GM21515 (cell line): ENCODE measurements around the gene PCDH12.

ENCODE experiments used
- ATAC-seq: cut with Tn5 transposase; IDR thresholded peaks from one replicate; pipeline ENCODE4 v1.9.1; 2021; ENCODE audit not compliant: unreplicated experiment

PCDH12 gene

DNA sequence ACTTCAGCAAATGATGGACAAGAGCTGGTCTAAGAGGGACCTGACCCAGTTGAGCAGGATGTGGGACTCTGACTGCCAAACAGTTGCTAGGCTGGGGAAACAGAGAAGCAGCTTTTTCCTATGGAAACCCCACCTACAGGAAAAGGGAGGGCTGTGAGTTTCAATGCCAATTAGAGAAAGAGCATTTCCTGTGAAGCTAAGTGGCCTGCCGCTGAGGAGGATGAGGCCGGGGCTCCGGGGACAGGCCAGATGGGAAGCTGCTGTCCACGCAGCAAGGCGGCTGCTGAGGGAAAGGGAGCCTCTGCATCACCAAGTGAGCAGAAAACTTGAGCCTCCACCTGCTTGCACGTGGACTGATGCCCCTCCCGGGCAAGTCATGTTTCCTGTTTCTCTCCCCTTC lies at the start of gene PCDH12:
Gene PCDH12 (minus strand): TSS at position 90 of the 400 bp plus-strand sequence. CDS start 351 bp downstream, outside the sequence.
- ATAC-seq, result no peak

DNA sequence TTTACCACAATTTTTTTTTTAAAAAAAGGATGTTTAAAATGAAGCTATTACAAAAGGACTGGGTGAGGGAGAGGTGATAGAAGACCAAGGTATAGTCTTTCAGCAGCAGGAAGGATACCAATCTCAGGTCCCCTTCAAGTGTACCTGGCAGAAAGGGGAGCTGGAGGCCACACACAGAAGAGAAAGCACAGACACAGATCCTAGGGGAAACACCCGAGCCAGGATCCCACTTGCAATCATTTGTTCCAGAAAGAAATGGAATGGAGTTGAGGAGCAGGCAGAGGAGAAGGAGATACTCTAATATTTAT lies 49.2 kb upstream of the PCDH12 start:
- no peak for ATAC-seq

DNA sequence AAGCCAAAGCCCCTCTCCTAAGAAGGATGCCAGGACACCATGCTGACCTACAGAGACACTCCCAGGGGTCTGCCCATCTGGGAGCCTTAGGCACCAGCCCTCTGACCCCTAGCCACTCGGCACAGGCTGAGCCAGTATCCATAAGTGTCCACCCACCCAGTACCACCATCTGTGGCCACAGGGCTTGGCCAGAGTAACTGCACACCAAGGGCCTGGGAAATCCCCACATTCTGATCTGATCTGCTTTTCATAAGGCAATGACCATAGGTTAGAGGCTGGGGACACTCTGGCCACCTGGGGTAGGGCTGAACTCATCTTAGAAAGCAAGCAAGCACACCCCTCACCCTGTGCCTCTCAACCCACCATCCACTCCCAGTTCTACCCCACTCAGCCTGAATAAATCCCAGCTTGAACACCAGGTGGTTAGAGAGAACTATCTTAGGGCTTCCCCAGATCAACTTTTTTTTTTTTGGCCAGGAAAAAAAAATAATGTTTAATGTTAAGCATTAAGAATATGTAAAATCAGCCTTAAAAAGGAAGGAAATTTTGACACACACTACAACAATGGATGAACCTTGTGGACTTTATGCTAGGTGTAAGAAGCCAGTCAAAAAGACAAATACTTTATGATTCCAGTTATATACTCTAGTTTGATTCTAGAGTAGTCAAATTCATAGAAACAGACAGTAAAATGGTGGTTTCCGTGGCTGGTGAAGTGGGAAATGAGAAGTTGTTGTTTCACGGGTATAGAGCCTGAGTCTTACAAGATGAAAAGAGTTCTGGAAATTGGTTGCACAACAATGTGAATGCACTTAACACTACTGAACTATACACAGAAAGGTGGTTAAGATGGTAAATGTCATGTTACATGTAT lies 48.6 kb upstream of the PCDH12 start:
- no peak for ATAC-seq

DNA sequence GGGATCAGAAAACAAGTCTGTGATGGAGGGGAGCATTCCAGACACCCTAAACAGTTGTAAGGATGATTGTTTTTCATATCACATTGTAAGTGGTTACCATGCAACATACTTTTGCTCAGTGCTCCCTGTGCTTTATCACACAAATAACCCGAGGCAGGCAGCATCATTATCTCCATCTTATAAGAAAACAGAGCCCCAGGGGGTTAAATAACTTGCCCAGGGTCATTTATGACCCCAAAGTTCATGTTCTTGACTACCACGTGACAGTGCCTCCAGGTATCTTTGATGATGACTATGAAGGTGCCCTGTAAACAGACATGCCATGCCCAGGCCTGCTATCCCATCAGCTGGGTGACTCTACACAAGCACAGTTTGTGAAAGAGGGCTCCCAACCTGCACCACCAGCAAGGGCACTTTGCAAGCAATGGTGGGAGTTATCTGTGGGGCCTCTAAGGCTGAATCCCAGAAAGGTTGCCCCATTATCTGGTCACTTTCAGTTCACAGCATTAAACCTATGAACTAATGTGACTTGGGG lies 45.3 kb upstream of the PCDH12 start:
- no peak for ATAC-seq

DNA sequence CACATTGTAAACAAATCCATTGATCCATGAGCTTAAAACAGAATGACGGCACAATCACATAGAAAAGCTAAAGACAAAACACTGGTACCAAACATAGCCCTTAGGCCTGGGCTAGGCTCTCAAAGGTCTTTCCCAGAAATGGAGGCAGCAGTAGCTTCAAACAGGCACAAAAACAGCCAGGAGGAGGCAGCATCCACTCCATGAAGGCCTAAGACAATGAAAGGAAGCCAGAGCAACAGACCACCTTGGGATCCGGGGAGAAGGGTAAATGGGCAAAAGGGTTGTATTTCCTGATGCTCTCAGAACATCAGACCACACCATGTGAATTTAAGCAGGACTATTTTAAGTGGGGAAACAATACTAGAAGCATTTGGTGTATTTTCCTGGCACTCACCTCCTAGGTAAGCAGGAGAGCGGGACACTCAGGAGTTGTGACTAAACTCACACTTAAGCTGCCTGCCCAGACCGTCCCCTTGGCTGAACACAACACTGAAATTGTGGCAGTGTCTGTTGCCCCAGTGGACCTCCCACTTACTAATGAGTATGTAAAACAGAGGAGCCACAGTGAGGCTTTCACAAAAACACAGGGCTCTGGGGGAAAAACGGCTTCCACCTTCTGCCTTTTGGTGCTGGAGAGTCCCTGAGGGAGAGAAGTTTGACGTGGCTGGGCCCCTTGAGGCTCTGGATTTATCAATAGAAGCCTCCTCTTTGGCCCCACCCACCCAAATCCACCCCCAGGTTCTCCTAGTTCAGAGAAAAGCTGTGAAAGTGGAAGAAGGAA lies 42.9 kb upstream of the PCDH12 start:
- ATAC-seq, result no peak

DNA sequence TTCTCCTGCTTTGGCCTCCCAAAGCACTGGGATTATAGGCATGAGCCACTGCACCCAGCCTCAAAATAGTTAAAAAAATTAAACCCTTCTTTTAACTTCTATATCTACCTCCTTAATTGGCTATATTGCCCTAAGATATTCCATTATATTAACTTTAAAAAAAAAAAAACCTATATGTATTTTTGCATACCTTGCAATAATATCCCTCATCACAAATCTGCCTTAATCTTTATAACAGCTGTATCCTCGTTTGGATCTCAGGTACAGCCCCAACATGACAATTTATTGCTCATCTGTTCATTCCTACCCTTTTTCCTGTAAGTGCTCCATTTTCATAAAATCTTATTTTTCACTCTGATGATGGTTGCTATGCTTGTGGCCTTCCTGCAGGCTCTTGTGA lies 42.2 kb upstream of the PCDH12 start:
- ATAC-seq, result no peak

DNA sequence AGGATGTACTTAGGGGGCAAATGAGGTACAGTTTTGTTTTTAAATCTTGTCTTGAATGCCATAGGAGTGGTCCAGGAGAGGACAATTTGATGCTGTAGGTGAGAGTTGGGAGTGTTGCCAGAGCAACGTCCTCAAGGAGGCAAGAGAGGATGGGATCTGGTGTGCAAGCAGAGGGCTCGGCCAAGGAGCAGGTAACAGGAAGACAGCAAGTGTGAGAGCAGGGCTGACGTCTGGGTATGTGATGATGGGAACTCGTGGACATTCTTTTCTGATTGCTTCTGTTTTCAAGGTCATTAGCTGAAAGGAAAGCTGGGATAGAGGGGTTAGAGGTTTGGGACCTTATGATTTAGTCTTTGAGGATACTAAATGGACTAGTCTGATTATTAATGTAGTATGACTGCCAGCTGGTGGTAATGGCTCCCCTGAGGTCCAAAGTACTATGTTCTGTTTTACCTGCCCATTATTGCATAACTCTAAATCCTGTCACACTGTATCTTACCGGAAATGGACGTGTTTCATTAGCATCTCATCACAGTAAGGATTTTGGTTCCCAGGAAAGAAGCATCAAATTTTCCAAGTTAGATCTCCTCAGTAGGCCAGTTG lies 39.5 kb upstream of the PCDH12 start:
- ATAC-seq, result no peak

DNA sequence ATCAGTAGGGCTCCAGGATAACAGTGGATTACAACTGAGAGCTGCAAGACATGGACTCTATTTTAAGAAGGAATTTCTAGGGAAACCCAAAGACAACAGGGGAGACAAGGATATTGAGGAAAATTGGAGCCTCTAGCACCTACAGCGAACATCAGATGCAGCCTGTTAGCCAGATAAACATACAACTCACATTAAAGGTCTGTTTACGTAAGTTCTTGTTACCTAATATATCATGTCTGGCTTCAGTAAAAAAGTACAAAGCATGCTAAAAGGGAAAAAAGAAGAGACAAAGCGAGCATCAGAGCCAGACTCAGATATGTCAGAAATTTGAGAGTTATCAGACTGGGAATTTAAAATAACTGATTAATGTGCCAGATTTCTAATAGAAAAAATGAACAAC lies 37.7 kb upstream of the PCDH12 start:
- ATAC-seq, result no peak

DNA sequence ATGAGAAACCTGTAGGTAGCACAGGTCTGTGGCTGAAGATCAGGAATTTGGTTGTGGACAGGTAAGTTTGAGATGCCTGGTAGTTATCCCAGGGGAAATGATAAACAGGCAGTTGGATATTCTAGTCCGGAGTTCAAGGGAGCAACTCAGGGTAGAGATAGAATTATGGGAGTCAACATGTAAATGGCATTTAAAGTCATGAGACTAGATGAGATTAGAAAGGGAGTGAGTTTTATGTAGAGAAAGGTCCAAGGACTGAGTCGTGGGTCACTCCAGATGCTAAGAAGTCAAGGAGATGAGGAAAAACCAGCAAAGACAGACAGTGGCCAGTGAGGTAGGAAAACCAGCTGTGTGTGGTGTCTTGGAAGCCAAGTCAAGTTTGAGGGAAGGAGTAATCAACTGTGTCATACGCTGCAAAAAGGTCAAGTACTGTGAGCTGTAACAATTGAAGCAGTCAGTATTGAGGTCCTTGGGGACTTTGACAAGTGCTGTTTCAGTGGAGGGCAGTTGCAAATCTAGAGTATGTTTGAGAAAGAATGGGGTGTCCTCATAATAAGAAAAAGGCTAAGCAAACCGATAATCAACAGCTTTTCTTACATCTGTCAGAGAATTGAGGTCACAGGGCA lies 36.6 kb upstream of the PCDH12 start:
- ATAC-seq, result no peak

DNA sequence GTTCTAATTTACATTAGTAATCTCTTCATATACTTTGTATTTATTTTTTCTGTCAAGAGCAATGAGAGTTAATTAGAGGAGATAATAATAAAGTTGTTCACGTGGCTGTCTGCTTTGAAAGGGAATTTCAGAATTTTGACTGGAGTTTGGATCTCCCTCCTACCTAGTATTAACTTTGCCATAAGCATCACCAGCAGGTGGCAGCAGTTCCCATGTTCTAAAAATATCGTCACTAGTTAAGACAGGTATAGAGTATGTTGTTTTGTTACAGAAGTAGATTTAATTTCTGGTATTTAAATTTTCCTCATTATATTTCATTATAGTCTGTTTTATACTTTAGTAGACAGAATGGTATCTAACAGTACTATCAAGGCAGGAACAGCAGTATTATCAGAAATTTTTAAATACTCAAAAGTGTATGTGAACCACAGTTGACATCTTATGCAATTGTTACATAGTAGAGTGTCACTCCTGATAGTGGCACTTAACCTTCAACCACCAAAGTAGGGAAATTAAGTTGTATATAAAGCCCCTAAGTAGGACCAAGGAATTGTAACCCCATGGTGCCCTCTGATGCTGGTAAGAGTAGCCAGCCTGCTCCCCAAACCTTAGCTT lies 34.5 kb upstream of the PCDH12 start:
- ATAC-seq, result peak; percentile 52

DNA sequence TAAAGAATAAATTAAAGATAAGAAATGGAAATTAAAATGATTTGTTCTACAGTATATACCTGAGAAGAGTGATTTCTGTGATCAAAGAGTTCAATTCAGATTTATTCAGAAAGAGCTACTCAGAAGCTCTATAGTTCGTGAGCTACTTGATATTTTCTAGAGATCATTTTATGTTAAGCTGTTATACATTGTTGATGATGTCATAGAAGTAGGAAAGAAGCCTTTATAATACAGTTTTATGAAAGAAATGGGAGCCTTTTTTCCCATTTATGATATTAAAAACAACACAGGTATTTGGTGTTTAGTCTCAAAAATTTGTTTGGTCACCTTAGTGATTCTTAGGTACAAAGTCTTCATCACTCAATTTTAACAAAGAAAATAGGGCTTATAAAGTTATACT lies 31.7 kb upstream of the PCDH12 start:
- no peak for ATAC-seq

DNA sequence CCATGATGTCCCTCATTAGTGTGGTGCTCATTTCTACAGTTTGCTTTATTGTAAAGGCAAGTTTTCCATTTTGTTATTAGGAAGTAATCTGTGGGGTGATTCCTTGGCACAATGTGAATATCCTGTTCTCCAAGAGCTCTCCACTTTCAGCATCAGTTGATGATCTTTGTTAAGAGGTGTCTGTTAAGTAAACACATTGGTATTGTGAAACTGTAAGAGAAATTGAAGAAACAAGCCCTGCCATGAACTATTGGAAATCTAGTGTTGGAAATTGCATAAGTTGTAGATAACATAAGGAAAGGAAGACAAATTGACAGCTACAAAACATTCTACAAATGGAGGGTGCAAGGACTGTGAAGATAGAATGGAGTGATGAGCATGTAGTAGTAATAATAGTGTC lies 28.1 kb upstream of the PCDH12 start:
- no peak for ATAC-seq

DNA sequence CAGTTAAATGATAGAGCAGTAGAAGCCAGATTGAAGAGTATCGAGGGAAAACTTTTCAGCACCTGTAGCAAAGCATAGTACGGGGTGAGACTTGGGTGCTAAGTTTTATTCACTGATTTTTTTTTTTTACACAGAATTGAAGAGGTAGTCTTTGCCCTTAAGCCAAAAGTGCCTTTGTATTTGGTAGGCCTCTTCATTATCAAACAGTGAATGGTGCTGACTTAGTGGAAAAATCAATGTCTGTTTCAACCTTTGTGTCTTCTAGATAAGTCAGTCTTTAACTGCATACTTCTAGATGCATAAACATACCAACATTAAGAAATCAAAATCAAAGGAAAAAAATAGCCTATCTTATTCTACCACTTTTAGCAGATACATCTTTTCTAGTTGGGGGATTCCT lies 24.6 kb upstream of the PCDH12 start:
- no peak for ATAC-seq

DNA sequence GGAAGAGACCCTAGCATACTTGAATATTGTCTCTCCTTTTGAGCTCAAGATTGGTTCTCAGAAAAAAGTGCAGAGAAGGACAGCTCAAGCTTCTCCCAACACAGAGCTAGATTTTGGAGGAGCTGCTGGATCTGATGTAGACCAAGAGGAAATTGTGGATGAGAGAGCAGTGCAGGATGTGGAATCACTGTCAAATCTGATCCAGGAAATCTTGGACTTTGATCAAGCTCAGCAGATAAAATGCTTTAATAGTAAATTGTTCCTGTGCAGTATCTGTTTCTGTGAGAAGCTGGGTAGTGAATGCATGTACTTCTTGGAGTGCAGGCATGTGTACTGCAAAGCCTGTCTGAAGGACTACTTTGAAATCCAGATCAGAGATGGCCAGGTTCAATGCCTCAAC lies 20.4 kb upstream of the PCDH12 start:
- no peak for ATAC-seq

DNA sequence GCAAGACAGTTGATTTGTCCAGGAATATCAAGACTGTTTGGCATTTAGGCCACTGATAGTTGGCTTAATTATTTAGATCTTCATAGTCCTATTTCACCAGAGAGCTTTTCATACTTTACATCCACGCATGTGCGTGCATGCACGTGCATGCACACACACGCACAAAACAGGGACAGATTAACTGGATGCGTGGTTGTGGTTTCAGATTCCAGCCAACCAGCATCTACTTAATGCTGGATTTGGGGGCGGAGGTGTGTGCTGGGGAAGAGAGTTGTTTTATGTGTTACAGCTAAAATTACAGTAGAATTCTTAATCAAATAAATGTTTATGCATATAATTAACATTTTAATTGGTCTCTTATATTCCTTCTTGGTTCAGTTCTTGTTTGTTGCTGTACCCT lies 18.2 kb upstream of the PCDH12 start:
- ATAC-seq, result no peak

DNA sequence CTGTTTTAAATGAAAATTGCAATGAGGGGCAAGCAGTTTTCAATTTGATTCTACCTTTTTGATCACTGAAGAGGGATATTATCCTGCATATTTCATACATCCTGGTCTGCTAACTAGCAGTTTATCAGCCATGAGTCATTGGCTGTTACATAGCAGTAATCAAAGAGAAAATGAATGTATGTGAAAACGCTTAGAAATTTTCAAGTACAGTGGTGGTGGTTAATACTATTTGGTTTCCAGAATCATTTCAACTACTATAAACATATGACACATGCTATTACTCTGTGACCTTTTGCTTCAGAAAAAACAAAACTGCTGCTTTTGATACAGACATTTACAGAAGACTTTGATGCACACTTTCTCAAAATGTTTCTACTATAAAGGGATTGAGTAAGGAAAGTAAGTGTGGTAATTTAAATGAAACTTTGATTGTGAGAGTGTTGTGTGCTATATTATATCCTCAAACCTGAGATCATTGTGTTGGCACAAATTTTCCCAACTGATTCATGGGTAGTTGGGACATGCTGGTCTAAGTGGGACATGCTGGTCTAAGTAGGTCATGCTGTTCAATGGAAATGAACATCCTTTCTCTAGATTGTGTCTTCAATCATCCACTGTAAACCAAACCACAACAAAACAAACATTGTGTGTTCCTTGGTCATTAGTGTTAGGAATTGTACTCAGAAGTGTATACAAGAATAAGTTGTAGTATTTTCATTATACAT lies 16.0 kb upstream of the PCDH12 start:
- no peak for ATAC-seq

DNA sequence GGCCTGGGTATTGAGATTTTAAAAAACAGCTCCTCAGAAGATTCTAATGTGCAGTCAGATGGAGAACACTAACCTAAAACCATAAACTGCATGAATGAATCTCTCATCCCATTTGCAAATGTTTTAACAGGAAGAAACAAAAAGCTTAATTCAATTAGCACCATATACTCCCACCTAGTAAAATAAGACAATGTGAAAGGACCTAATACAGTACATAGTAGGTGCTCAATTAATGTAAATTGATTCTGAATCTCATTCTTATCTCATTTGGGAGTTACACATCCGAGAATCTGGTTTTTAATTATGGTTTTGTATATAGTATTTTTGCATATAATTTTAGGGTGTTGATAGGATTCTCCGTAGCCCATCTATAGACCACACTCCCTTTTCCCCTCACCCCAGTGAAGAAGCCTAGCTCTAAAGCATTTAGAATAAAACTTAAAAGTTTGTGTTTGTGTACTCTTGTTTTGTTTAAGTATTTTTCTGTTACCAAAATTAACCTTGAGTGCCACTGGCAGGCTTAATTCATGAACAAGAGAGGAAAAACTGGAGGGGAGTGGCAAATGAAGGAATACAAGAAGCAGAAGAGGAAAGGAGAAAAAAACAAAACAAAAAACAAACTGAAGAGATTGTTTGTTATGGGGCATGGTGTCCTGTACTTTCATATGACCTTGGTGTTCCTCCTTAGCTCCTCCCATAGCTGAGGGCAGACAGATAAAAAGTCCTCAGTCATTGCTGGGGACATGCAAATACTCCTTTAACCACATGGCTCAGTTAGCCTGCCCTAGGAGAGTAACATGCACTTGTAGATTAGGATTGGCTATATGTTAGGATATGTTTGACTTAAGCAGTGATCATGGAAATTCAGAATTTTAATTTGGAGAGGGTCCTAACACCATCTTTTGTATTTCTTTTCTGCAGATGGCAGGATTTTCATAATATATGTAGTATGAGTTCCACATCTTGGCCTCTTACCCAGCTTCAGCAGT lies 12.1 kb upstream of the PCDH12 start:
- peak; percentile 52 for ATAC-seq

DNA sequence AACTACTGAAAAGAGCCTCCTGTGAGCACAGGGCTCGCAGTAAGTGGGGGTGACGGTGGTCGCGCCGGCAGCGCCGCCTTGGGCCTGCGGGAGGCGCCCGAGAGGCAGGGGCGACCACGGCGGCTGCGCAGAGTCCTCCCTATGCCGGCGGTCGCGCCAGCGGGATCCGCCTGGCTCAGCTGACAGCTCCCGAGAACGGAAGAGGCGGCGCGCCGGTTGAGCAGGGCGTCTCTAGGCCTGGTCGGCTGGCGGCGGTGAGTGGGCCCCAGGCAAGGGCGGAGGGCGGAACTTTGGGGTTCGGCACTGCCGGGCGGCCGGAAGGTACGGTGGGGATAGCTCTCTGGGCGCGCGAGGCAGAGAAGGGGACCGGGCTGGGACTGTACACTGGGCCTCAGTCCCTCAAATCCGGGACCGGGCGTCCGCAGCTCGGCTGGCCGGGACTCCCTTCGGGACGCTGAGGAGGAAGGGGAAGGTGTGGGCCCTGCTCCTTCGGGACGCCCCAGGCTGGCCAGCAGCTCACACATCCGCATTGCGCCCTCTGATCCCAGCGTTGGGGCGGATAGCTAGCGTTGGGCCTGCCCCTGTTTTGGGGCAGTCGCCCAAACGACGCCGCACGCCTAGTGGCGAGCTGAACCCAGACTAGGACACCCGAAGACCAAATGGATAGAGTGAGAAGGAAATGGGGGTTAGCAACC lies 11.1 kb upstream of the PCDH12 start, which contains the start of gene RNF14:
Gene RNF14 (plus strand): TSS at position 192 of the 695 bp plus-strand sequence. CDS start 4,484 bp downstream, outside the sequence.
- peak; percentile 92 for ATAC-seq
